H1 (cell line): ENCODE measurements around the gene THAP7.

Experiments
- BACH1 ChIP-seq: IDR thresholded peaks from 2 replicates; pipeline ENCODE4 v1.6.1; 2012; ENCODE audit warnings: low read length, improper control_type of control experiment
- BCL11A ChIP-seq, 2 experiments: IDR thresholded peaks; one replicate each; pipeline ENCODE4 v1.6.1; 2011; ENCODE audit warnings: low read depth in 2 of 2, low read length in 2 of 2, mild to moderate bottlenecking in 2 of 2
- CHD7 ChIP-seq: fragments of 300-600 bp; sonication (generic); IDR thresholded peaks from 2 replicates; pipeline ENCODE4 v1.7.1; 2012; ENCODE audit warnings: low read length, moderate library complexity, mild to moderate bottlenecking, inconsistent platforms; ENCODE audit not compliant: insufficient replicate concordance
- CTCF ChIP-seq, 3 experiments: IDR thresholded peaks; 1 replicate in 2 of 3; 2 replicates in 1 of 3; pipeline versions ENCODE4 v1.5.1 to v1.6.1; 2011; ENCODE audit warnings: low read length in 3 of 3, mild to moderate bottlenecking in 3 of 3, inconsistent platforms in 2 of 3, low read depth in 1 of 3, moderate library complexity in 1 of 3; ENCODE audit not compliant: insufficient read depth in 1 of 3; ENCODE audit errors: control extremely low read depth in 1 of 3
- EP300 ChIP-seq, 2 experiments: IDR thresholded peaks; 1 replicate in 1 of 2; 2 replicates in 1 of 2; pipeline ENCODE4 v1.6.1; 2011 to 2012; ENCODE audit warnings: low read depth in 2 of 2, low read length in 2 of 2, mild to moderate bottlenecking in 2 of 2, borderline replicate concordance in 1 of 2, inconsistent platforms in 1 of 2, moderate library complexity in 1 of 2
- EZH2 ChIP-seq: fragments of 200-600 bp; sonication (generic); IDR thresholded peaks from 2 replicates; pipeline ENCODE4 v1.7.1; 2012; ENCODE audit warnings: low read depth, mild to moderate bottlenecking, moderate library complexity, low read length, inconsistent platforms; ENCODE audit not compliant: severe bottlenecking
- POLR2A ChIP-seq, 2 experiments: IDR thresholded peaks; 1 replicate in 1 of 2; 2 replicates in 1 of 2; pipeline ENCODE4 v1.6.1; 2011; ENCODE audit warnings: low read depth in 2 of 2, low read length in 2 of 2, mild to moderate bottlenecking in 2 of 2; ENCODE audit errors: control extremely low read depth in 1 of 2
- RAD21 ChIP-seq, 2 experiments: IDR thresholded peaks in 1 of 2; conservative IDR thresholded peaks in 1 of 2; 2 replicates each; pipeline ENCODE4 v1.6.1; 2011; ENCODE audit warnings: low read depth in 2 of 2, low read length in 2 of 2, improper control_type of control experiment in 1 of 2, inconsistent platforms in 1 of 2, mild to moderate bottlenecking in 1 of 2, moderate library complexity in 1 of 2
- RXRA ChIP-seq: IDR thresholded peaks from 2 replicates; pipeline ENCODE4 v1.6.1; 2011; ENCODE audit warnings: low read depth, mild to moderate bottlenecking, low read length, moderate library complexity; ENCODE audit not compliant: insufficient read depth
- SIX5 ChIP-seq: IDR thresholded peaks from 2 replicates; pipeline ENCODE4 v1.6.1; 2011; ENCODE audit warnings: mild to moderate bottlenecking, low read depth, low read length
- SP2 ChIP-seq: IDR thresholded peaks from 2 replicates; pipeline ENCODE4 v1.6.1; 2012; ENCODE audit warnings: mild to moderate bottlenecking, low read length, inconsistent platforms
- SUZ12 ChIP-seq: fragments of 200-600 bp; sonication (generic); IDR thresholded peaks from 2 replicates; pipeline ENCODE4 v1.6.1; 2012; ENCODE audit warnings: mild to moderate bottlenecking, inconsistent platforms, low read length, moderate library complexity, mixed read lengths
- TCF12 ChIP-seq: IDR thresholded peaks from 2 replicates; pipeline ENCODE4 v1.6.1; 2011; ENCODE audit warnings: low read depth, mild to moderate bottlenecking, low read length

GRCh38 chr22:21020802-21021429 lies 19.0 kb upstream of the THAP7 start:
- TF ChIP-seq CTCF (IDR thresholded peaks at IDR 0.05; ENCODE audit: control extremely low read depth in 1 of 3, insufficient read depth in 1 of 3, low read depth in 1 of 3, low read length in 3 of 3) (peak; percentile 70 to 80 (median 74)), EZH2 (no peak), SP2 (no peak), RAD21 (IDR thresholded peaks at IDR 0.05 in 1 of 2, conservative IDR thresholded peaks at IDR 0.05 in 1 of 2; ENCODE audit: low read depth in 2 of 2, low read length in 2 of 2) (peak; percentile 71 to 73), SUZ12 (no peak), SIX5 (no peak), POLR2A (IDR thresholded peaks at IDR 0.05; ENCODE audit: control extremely low read depth in 1 of 2, low read depth in 2 of 2, low read length in 2 of 2) (no peak), EP300 (IDR thresholded peaks at IDR 0.05; ENCODE audit: borderline replicate concordance in 1 of 2, low read depth in 2 of 2, low read length in 2 of 2) (no peak), TCF12 (no peak), RXRA (no peak), CHD7 (no peak), BACH1 (no peak), BCL11A (IDR thresholded peaks at IDR 0.05; ENCODE audit: low read depth in 2 of 2, low read length in 2 of 2) (no peak)
